Measurements from ENCODE around the gene SEMA4F.

Gene SEMA4F

GRCh38 chr2:74659462-74659861, 5.4 kb downstream of the SEMA4F start:
- TF ChIP-seq CTCF (IDR thresholded peaks at IDR 0.05; ENCODE audit: insufficient read depth, low read length) (no peak), SPI1 (IDR thresholded peaks at IDR 0.05; ENCODE audit: borderline replicate concordance, low read depth) (no peak), POLR2AphosphoS5 (IDR thresholded peaks at IDR 0.05; ENCODE audit: low read depth) (no peak), GABPA (IDR thresholded peaks at IDR 0.05; ENCODE audit: low read depth) (no peak), REST (IDR thresholded peaks at IDR 0.05; ENCODE audit: insufficient replicate concordance, low read depth) (no peak)
- Histone ChIP-seq H3K4me3 (replicated peaks; ENCODE audit: insufficient read depth, low read length) (no peak overlapping the region), H3K27me3 (ENCODE audit: insufficient read depth, poor library complexity, severe bottlenecking) (peaks cover 21% of the 10 kb centered on the region), H3K27ac (replicated peaks) (no peak overlapping the region)
- no peak for DNase-seq (ENCODE audit: low read depth in 1 of 2, low spot score in 1 of 2)

GRCh38 chr2:74668087-74668486, 14.0 kb downstream of the SEMA4F start:
- H3K27ac ChIP-seq (replicated peaks) = no peak overlapping the region
- H3K27me3 ChIP-seq (ENCODE audit: insufficient read depth, poor library complexity, severe bottlenecking) = peaks cover 2% of the 10 kb centered on the region
- TF ChIP-seq POLR2AphosphoS5 (IDR thresholded peaks at IDR 0.05; ENCODE audit: low read depth) (no peak), CTCF (IDR thresholded peaks at IDR 0.05; ENCODE audit: insufficient read depth, low read length) (no peak), GABPA (IDR thresholded peaks at IDR 0.05; ENCODE audit: low read depth) (no peak), SPI1 (IDR thresholded peaks at IDR 0.05; ENCODE audit: borderline replicate concordance, low read depth) (no peak), REST (IDR thresholded peaks at IDR 0.05; ENCODE audit: insufficient replicate concordance, low read depth) (no peak)
- no peak for DNase-seq (ENCODE audit: low read depth in 1 of 2, low spot score in 1 of 2)
- no peak overlapping the region for H3K4me3 ChIP-seq (replicated peaks; ENCODE audit: insufficient read depth, low read length)

GRCh38 chr2:74670263-74670662, 16.2 kb downstream of the SEMA4F start:
- DNase-seq (ENCODE audit: low read depth in 1 of 2, low spot score in 1 of 2) = no peak
- TF ChIP-seq POLR2AphosphoS5 (IDR thresholded peaks at IDR 0.05; ENCODE audit: low read depth) (no peak), CTCF (IDR thresholded peaks at IDR 0.05; ENCODE audit: insufficient read depth, low read length) (no peak), GABPA (IDR thresholded peaks at IDR 0.05; ENCODE audit: low read depth) (no peak), REST (IDR thresholded peaks at IDR 0.05; ENCODE audit: insufficient replicate concordance, low read depth) (no peak), SPI1 (IDR thresholded peaks at IDR 0.05; ENCODE audit: borderline replicate concordance, low read depth) (no peak)
- Histone ChIP-seq H3K4me3 (replicated peaks; ENCODE audit: insufficient read depth, low read length) (no peak overlapping the region), H3K27ac (replicated peaks) (no peak overlapping the region), H3K27me3 (ENCODE audit: insufficient read depth, poor library complexity, severe bottlenecking) (peaks cover 2% of the 10 kb centered on the region)
